K562 (cell line): ENCODE results near the gene KIAA1614. TPM values are rescaled to one million over a fixed set of nuclear protein-coding genes. Genes with fewer than 3 reads are reported as not detected.
A peak's percentile ranks its signal among the peaks of the same experiment; 100 is the strongest.

ENCODE experiments used
- CBFA2T2 ChIP-seq: fragments of 450-650 bp; conservative IDR thresholded peaks from 2 replicates; pipeline ENCODE4 v1.6.1; 2017; ENCODE audit warnings: mild to moderate bottlenecking
- CHD2 ChIP-seq: IDR thresholded peaks from 2 replicates; pipeline ENCODE4 v1.6.1; 2011; ENCODE audit warnings: low read depth, low read length
- E2F4 ChIP-seq: sonication (generic); formaldehyde crosslinking; IDR thresholded peaks from 2 replicates; pipeline ENCODE4 v1.8.0; 2022; ENCODE audit warnings: mild to moderate bottlenecking, low read depth, missing genetic modification reagents
- FOSL1 ChIP-seq: fragments of 200-800 bp; sonication (Bioruptor generic); conservative IDR thresholded peaks from 2 replicates; pipeline ENCODE4 v1.6.1; 2016; ENCODE audit warnings: missing genetic modification characterization, missing compliant biosample characterization
- FOXO4 ChIP-seq: fragments of 450-650 bp; formaldehyde crosslinking; IDR thresholded peaks from 2 replicates; pipeline ENCODE4 v1.4.0; 2020; ENCODE audit warnings: mild to moderate bottlenecking, moderate library complexity
- STAG1 ChIP-seq: sonication (generic); formaldehyde crosslinking; IDR thresholded peaks from 2 replicates; pipeline ENCODE4 v1.5.0; 2020; ENCODE audit warnings: missing genetic modification reagents, borderline replicate concordance
- TAF7 ChIP-seq: fragments of 450-650 bp; IDR thresholded peaks from 2 replicates; pipeline ENCODE4 v1.6.1; 2016; ENCODE audit warnings: missing genetic modification characterization, missing compliant biosample characterization
- polyA plus RNA-seq, 8 experiments: library from polyadenylated mRNA; depleted of rRNA in 4 of 8; stranded (reverse) in 5 of 8; unstranded in 3 of 8; fragments of >200 nt; fragmentation: Nextera tagmentation in 2 of 8; fragmentation: Illumina TruSeq in 1 of 8; extraction: Ambion mirVana in 2 of 8; extraction: Trizol in 1 of 8; gene quantifications; 2 replicates each; pipeline versions ENCODE4 v1.2.1 to v1.2.3, GENCODE V29; 2011 to 2014; ENCODE audit warnings: inconsistent platforms in 1 of 8, missing spikeins in 1 of 8
- total RNA-seq, 7 experiments: library from RNA; depleted of rRNA in 6 of 7; stranded (reverse); fragments of >200 nt in 6 of 7; fragmentation: Illumina TruSeq in 2 of 7; extraction: Trizol in 2 of 7; gene quantifications; 2 replicates each; pipeline versions ENCODE4 v1.2.1 to v1.2.3, GENCODE V29; 2011 to 2021; ENCODE audit warnings: low replicate concordance in 1 of 7
- TF ChIP-seq, protein P1 (sequence below): sonication (generic); formaldehyde crosslinking; IDR thresholded peaks from 2 replicates; pipeline ENCODE4 v1.8.0; 2022; ENCODE audit warnings: mild to moderate bottlenecking, missing genetic modification reagents
- TF ChIP-seq, protein P2 (sequence below), 2 experiments: fragments of 450-650 bp; formaldehyde crosslinking in 1 of 2; IDR thresholded peaks; 2 replicates each; pipeline versions ENCODE4 v1.4.0 to v1.6.1; 2014 to 2020; ENCODE audit warnings: mild to moderate bottlenecking in 2 of 2, borderline replicate concordance in 1 of 2, low read depth in 1 of 2

The KIAA1614 gene
- total and polyA plus RNA-seq, 9 of the 15 experiments (the other 6 are each of a cell fraction or from before 2014, with no cell fraction given), result 0.01 to 1.1 (median 0.15) TPM; not detected in 1

DNA sequence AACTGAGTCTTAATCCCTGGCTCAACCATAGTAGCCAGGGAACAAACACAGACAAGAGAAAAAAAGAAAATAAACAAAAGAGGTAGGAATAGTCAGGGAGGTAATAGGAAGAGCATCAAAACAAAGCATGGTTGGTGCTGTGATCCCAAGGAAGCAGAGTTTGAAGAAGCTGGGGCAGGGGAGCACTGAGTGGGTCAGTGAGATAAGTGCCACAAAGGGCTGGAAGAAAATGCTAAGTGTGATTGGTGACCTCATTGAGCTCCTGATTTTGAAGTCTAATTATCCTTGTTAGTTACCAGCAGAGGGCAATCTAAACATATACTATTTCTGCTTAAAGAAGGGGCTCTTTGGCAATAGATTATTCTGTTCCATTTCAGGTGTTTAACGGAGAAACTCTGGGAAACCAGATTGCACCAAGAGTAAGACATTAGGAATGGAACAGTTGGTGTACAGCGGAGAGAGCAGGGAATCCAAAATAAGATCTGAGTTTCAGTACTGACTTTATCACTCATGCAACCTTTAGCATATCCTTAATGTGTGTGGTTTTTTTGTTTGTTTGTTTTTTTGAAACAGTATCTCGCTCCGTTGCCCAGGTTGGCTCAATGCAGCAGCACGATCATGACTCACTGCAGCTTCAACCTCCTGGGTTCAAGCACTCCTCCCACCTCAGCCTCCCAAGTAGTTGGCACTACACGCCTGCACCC, 30.7 kb upstream of the KIAA1614 start (continued):
- TF ChIP-seq, protein P1, sequence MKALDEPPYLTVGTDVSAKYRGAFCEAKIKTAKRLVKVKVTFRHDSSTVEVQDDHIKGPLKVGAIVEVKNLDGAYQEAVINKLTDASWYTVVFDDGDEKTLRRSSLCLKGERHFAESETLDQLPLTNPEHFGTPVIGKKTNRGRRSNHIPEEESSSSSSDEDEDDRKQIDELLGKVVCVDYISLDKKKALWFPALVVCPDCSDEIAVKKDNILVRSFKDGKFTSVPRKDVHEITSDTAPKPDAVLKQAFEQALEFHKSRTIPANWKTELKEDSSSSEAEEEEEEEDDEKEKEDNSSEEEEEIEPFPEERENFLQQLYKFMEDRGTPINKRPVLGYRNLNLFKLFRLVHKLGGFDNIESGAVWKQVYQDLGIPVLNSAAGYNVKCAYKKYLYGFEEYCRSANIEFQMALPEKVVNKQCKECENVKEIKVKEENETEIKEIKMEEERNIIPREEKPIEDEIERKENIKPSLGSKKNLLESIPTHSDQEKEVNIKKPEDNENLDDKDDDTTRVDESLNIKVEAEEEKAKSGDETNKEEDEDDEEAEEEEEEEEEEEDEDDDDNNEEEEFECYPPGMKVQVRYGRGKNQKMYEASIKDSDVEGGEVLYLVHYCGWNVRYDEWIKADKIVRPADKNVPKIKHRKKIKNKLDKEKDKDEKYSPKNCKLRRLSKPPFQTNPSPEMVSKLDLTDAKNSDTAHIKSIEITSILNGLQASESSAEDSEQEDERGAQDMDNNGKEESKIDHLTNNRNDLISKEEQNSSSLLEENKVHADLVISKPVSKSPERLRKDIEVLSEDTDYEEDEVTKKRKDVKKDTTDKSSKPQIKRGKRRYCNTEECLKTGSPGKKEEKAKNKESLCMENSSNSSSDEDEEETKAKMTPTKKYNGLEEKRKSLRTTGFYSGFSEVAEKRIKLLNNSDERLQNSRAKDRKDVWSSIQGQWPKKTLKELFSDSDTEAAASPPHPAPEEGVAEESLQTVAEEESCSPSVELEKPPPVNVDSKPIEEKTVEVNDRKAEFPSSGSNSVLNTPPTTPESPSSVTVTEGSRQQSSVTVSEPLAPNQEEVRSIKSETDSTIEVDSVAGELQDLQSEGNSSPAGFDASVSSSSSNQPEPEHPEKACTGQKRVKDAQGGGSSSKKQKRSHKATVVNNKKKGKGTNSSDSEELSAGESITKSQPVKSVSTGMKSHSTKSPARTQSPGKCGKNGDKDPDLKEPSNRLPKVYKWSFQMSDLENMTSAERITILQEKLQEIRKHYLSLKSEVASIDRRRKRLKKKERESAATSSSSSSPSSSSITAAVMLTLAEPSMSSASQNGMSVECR (CRISPR knock-in tag), result no peak
- TF ChIP-seq CHD2 (no peak), TAF7 (no peak), E2F4 (no peak), FOXO4 (CRISPR knock-in tag) (no peak), CBFA2T2 (peak; percentile 15; the same call in 1 of the 2 replicates), FOSL1 (peak; percentile 52; the same call in 1 of the 2 replicates), STAG1 (CRISPR knock-in tag) (peak; percentile 15; the same call in 1 of the 2 replicates)
- TF ChIP-seq, protein P2, sequence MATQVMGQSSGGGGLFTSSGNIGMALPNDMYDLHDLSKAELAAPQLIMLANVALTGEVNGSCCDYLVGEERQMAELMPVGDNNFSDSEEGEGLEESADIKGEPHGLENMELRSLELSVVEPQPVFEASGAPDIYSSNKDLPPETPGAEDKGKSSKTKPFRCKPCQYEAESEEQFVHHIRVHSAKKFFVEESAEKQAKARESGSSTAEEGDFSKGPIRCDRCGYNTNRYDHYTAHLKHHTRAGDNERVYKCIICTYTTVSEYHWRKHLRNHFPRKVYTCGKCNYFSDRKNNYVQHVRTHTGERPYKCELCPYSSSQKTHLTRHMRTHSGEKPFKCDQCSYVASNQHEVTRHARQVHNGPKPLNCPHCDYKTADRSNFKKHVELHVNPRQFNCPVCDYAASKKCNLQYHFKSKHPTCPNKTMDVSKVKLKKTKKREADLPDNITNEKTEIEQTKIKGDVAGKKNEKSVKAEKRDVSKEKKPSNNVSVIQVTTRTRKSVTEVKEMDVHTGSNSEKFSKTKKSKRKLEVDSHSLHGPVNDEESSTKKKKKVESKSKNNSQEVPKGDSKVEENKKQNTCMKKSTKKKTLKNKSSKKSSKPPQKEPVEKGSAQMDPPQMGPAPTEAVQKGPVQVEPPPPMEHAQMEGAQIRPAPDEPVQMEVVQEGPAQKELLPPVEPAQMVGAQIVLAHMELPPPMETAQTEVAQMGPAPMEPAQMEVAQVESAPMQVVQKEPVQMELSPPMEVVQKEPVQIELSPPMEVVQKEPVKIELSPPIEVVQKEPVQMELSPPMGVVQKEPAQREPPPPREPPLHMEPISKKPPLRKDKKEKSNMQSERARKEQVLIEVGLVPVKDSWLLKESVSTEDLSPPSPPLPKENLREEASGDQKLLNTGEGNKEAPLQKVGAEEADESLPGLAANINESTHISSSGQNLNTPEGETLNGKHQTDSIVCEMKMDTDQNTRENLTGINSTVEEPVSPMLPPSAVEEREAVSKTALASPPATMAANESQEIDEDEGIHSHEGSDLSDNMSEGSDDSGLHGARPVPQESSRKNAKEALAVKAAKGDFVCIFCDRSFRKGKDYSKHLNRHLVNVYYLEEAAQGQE (IDR thresholded peaks at IDR 0.05; ENCODE audit: borderline replicate concordance), result peak; percentile 79
- TF ChIP-seq, protein P2 (CRISPR knock-in tag; IDR thresholded peaks at IDR 0.05; ENCODE audit: low read depth), result no peak
